Measurements from ENCODE around the gene KLF18.
"Not testable (repeated sequence)": the region's sequence is repeated elsewhere in the genome, so short reads cannot be mapped to it uniquely, and the experiment has no call there.

KLF18 gene

DNA sequence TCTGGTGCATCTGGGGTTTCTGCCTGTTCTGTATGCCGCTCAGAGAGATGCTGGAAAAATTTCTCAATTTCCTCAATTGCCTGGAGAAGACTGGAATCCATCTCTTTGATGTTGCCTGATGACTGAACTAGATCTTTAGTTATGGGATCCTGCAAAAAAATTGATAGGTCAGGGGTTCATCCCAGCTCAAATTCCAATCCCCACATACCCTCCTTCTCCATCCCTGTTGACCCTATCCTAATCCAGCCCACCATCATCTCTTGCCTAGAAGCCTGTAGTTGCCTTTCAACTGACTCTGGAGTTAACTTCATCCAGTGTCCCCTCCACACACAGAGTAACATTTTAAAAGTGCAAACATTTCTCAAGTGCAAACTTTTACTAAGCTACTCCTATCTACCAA lies at the start of gene KLF18:
Gene KLF18 (minus strand): TSS at position 101 of the 400 bp plus-strand sequence. CDS start 0 bp downstream, at position 101.
- DNase-seq, result no peak

DNA sequence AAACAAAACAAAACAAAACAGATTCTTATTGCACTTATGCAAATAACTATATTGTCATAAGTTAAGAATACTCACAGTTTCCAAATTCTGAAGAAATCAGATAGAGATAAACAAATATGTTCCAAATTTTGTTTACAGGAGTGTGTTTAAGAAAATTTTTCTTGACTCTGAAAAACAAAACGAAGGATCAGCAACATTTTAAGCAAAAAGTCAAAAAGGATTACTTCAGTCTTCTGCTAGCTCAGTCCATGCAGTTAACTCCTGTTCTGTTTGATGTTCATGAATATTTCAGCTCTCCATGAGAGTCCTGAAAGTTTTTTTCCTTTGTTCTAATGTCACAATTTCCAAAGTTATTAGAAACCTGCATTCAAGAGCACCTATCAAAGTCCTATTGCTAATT lies 33.2 kb upstream of the KLF18 start:
- DNase-seq, result no peak

DNA sequence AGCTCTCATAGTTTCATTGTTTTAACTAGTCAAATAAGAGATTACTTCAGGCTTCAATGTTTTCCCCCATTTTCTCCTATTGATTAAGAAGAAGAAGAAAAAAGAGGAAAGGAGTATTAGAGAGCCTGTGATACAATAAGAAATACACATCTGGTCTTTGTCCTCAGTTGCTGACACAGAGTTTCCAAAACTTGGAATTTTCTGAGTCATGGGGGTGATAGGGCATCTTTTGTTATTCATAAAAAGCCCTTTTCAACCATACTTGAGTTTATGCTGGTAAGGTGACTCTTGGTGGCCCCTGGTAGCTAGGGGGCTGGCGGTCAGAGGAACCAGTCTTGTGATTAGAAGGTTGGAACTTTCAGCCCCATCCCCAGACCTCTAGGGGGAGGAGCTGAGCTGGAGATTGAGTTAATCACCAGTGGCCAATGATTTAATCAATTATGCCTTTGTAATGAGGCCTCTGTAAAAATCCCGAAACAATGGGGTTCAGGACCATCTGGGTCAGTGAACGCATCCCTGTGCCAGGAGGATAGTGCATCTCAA lies 28.9 kb upstream of the KLF18 start:
- no peak for DNase-seq

GRCh38 chr1:44168520-44169098 lies 27.2 kb upstream of the KLF18 start:
- DNase-seq, result no peak

GRCh38 chr1:44161546-44161945 lies 20.1 kb upstream of the KLF18 start:
- DNase-seq, result no peak

DNA sequence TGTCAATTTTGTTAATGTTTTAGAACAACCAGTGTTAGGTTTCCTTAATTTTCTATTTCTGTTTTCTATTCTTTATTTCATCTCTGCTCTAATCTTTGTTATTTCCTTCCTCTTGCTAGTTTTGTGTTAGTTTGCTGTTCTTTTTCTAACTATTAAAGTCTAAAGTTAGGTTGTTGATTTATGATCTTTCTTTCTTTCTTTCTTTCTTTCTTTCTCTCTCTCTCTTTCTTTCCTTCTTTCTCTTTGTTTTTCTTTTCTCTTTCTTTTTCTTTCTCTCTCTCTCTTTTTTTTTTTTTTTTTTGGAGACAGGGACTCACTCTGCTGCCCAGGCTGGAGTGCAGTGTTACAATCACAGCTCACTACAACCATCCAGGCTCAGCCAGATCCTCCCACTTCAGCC lies 17.4 kb upstream of the KLF18 start:
- no peak for DNase-seq

DNA sequence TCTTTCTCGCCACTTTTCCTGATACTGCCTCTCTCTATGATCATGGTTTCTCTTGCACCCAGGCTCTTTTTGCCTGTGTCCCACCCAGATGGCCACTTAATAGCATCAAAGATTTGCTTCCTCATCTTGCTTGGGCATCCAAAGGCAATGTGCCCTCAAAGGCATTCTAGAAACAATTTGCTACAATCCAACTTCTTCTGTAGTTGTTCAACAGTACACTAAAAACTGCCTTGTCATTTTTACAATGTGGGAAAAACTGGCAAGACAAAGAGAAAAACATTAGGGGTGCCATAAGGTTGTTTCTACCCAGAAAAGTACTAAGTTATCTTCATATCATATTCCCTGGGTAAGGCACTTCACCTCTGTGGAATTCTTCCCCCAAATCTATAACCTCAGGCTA lies 16.5 kb upstream of the KLF18 start:
- DNase-seq, result no peak

GRCh38 chr1:44154049-44154448 lies 12.6 kb upstream of the KLF18 start:
- DNase-seq, result no peak

- no peak for DNase-seq
Measured at GRCh38 chr1:44152692-44153091, 11.3 kb upstream of the KLF18 start.

GRCh38 chr1:44151808-44152207 lies 10.4 kb upstream of the KLF18 start:
- no peak for DNase-seq

DNA sequence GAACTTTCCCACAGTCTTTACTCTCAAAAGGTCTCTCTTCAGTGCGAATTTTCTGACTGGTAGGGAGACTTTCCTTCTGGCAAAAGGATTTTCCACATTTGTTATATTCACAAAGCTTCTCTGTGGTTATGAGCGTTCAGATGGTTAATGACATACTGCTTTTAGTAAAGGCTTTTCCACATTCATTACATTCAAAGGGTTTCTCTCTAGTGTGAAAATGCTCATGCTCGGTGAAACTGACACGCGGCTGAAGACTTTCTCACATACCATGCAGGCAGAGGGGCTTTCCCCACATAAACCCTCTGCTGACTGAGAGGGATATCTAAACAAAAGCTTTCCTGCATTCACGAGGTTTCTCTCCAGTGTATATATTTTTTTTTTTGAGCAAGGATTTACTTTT lies 9.9 kb upstream of the KLF18 start:
- no peak for DNase-seq

- DNase-seq, result no peak
Measured at GRCh38 chr1:44147582-44147981, 6.2 kb upstream of the KLF18 start.

- no peak for DNase-seq
Measured at GRCh38 chr1:44146536-44147361, 5.3 kb upstream of the KLF18 start.

DNA sequence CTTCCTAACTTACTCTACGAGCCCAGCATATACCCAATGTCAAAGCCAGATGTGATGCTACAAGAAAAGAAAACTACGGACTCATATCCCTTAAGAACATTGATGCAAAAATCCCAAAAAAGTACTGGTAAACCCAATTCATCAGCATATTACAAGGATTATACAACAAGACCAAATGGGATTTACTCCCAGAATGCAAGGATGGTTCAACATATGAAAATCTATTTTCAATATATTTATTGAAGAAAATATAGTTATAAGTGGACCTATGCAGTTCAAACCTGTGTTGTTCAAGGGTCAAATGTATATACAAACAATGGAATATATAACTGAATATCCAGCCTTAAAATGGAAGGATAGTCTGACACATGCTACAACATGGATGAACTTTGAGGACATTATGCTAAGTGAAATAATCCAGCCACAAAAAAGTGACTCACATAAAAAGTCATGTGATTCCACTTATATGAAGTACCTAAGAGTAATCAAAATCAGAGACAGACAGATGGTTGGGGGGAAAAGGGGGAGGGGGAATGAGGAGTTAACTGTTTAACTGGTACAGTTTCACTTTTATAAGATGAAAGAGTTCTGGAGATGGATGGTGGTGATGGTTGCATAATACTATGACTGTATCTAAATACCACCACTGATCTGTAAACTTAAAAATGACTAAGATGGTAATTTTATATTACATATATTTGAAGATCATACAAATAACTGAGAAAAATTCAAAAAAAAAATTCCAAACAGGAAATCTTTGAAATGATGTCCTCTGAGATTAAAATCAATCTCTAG lies 3.7 kb upstream of the KLF18 start:
- DNase-seq, result no peak

GRCh38 chr1:44139565-44139964 lies 1.9 kb downstream of the KLF18 start:
- not testable (repeated sequence) for DNase-seq

- DNase-seq, result no peak
Measured at GRCh38 chr1:44138239-44138638, 3.2 kb downstream of the KLF18 start.

DNA sequence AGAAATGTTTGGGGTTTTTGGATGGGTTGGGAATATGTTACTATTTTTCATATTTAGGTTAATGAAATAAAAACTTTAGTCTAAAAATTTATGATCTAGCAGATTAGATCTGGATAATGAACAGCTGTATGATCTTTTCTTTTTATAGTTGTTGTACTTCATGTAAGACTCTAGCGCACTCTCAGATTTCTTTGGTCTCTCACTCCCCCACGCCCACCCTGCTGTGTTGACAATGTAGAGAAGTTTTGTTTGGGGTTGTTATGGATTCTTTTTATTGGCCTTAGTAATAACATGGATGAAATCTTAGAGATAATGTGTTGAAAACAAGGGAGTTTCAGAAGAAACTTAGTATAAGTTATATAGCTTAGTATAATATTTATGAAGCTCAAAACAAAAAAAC lies 5.5 kb downstream of the KLF18 start:
- DNase-seq, result no peak

- DNase-seq, result no peak
Measured at GRCh38 chr1:44134071-44134920, 7.1 kb downstream of the KLF18 start.

GRCh38 chr1:44131411-44131810 lies 10.0 kb downstream of the KLF18 start:
- DNase-seq, result no peak

DNA sequence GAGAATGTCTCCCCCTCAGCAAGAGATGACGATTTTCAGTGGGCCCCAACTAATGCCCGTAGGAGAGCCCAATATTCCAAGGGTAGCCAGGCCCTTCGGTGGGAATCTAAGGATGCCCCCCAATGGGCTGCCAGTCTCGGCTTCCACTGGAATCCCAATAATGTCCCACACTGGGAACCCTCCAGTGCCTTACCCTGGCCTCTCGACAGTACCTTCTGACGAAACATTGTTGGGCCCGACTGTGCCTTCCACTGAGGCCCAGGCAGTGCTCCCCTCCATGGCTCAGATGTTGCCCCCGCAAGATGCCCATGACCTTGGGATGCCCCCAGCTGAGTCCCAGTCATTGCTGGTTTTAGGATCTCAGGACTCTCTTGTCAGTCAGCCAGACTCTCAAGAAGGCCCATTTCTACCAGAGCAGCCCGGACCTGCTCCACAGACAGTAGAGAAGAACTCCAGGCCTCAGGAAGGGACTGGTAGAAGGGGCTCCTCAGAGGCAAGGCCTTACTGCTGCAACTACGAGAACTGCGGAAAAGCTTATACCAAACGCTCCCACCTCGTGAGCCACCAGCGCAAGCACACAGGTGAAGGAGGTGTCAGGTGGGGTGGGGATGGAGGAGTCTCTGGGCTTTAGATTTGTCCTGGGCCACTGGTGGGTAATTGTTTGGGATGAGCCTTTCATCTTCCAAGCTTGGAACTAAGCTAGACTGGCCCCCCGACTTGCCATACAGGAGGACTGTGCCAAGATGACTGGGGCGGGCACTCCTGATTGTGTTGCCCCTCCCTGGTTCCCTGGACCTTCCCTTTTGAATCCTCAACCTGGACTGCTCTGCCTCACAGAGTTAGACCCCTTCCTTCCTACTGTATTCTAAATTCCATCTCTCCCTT lies 11.6 kb downstream of the KLF18 start:
- no peak for DNase-seq

DNA sequence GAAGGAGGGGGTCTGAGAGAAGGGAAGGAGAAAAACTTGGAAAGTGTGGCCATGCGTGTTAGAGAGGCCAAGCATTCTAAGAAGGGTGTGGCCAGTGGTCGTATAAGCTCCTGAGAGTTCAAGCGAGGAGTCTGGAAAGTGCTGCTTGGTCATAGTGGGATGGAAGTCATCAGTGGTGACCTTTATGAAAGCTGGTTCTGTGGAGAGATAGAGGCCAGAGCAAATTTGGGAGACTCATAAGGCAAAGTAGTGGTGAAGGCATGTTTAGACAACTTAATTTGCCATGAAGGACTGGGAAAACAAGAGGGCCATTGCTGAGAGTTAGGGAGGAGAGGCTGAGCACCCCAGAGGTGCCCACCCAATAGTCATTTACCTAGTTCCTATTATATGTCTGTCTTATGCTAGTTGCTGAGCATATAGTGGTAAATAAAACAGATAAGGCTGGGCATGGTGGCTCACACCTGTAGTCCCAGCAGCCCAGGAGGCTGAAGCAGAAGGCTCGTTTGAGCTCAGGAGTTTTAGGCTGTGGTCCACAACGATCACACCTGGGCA lies 21.0 kb downstream of the KLF18 start:
- no peak for DNase-seq

Data from midbrain (tissue), 1 donor.